ENCODE results near the gene ARMC6.
"Not testable (repeated sequence)": the region's sequence is repeated elsewhere in the genome, so short reads cannot be mapped to it uniquely, and the experiment has no call there.

Gene ARMC6

GRCh38 chr19:19021115-19021514, 12.3 kb upstream of the ARMC6 start:
- H3K27ac ChIP-seq: no peak overlapping the region
- no peak overlapping the region for H3K4me3 ChIP-seq

- H3K4me3 ChIP-seq: no peak overlapping the region
- no peak overlapping the region for H3K27ac ChIP-seq
Observed at GRCh38 chr19:19022380-19022961, 10.9 kb upstream of the ARMC6 start.

GRCh38 chr19:19023376-19023775, 10.0 kb upstream of the ARMC6 start:
- not testable (repeated sequence) for H3K27ac ChIP-seq, H3K4me3 ChIP-seq

GRCh38 chr19:19025861-19026260, 7.5 kb upstream of the ARMC6 start:
- H3K27ac ChIP-seq: peak overlapping the region in 1 of 21 experiments; percentile 6
- H3K4me3 ChIP-seq: no peak overlapping the region

GRCh38 chr19:19026299-19026971, 7.0 kb upstream of the ARMC6 start:
- Histone ChIP-seq H3K4me3 (no peak overlapping the region), H3K27ac (peak overlapping the region in 3 of 21 experiments; percentile 6 to 36 (median 35))

- Histone ChIP-seq H3K27ac (no peak overlapping the region), H3K4me3 (no peak overlapping the region)
Observed at GRCh38 chr19:19027228-19027627, 6.2 kb upstream of the ARMC6 start.

- H3K27ac ChIP-seq: no peak overlapping the region
Observed at GRCh38 chr19:19028526-19028925, 4.9 kb upstream of the ARMC6 start.

GRCh38 chr19:19031891-19032290, 1.5 kb upstream of the ARMC6 start:
- peak overlapping the region in 2 of 7 experiments; percentile 68 to 97 for H3K4me3 ChIP-seq
- peak overlapping the region in 4 of 21 experiments; percentile 26 to 99 (median 69) for H3K27ac ChIP-seq

More at GRCh38 chr19:19028526-19028925, 4.9 kb upstream of the ARMC6 start:
- no peak overlapping the region for H3K4me3 ChIP-seq

GRCh38 chr19:19032420-19033175, 805 bp upstream of the ARMC6 start:
- H3K27ac ChIP-seq: peak overlapping the region; percentile 67 to 100 (median 97)
- peak overlapping the region; percentile 56 to 97 (median 77) for H3K4me3 ChIP-seq

GRCh38 chr19:19033176-19033425, 302 bp upstream of the ARMC6 start:
- peak overlapping the region; percentile 56 to 97 (median 77) for H3K4me3 ChIP-seq
- peak overlapping the region; percentile 67 to 100 (median 97) for H3K27ac ChIP-seq

GRCh38 chr19:19034204-19034624, 811 bp downstream of the ARMC6 start:
- Histone ChIP-seq H3K4me3 (peak overlapping the region; percentile 56 to 97 (median 77)), H3K27ac (peak overlapping the region; percentile 46 to 100 (median 97))

GRCh38 chr19:19039901-19040300, 6.5 kb downstream of the ARMC6 start:
- Histone ChIP-seq H3K27ac (no peak overlapping the region), H3K4me3 (no peak overlapping the region)

GRCh38 chr19:19040417-19040816, 7.0 kb downstream of the ARMC6 start:
- Histone ChIP-seq H3K4me3 (no peak overlapping the region), H3K27ac (peak overlapping the region in 3 of 21 experiments; percentile 3 to 22 (median 7))

- Histone ChIP-seq H3K27ac (no peak overlapping the region), H3K4me3 (no peak overlapping the region)
Observed at GRCh38 chr19:19042732-19043280, 9.4 kb downstream of the ARMC6 start.

- no peak overlapping the region for H3K27ac ChIP-seq
Observed at GRCh38 chr19:19043481-19043880, 10.1 kb downstream of the ARMC6 start.

GRCh38 chr19:19043881-19044280, 10.5 kb downstream of the ARMC6 start:
- no peak overlapping the region for H3K4me3 ChIP-seq
- no peak overlapping the region for H3K27ac ChIP-seq

More at GRCh38 chr19:19043481-19043880, 10.1 kb downstream of the ARMC6 start:
- H3K4me3 ChIP-seq: no peak overlapping the region

GRCh38 chr19:19049406-19049805, 16.0 kb downstream of the ARMC6 start:
- Histone ChIP-seq H3K27ac (no peak overlapping the region), H3K4me3 (no peak overlapping the region)

GRCh38 chr19:19050104-19050503, 16.7 kb downstream of the ARMC6 start:
- Histone ChIP-seq H3K27ac (no peak overlapping the region), H3K4me3 (no peak overlapping the region)

- no peak overlapping the region for H3K4me3 ChIP-seq
- no peak overlapping the region for H3K27ac ChIP-seq
Observed at GRCh38 chr19:19050731-19051130, 17.3 kb downstream of the ARMC6 start.

GRCh38 chr19:19051478-19052213, 18.2 kb downstream of the ARMC6 start:
- Histone ChIP-seq H3K27ac (no peak overlapping the region), H3K4me3 (no peak overlapping the region)

All from skin epidermis (tissue), 12 donors.